Left hindlimb (tissue), 1 donor: ENCODE measurements around the gene AADAT.
"Not testable (repeated sequence)": the region's sequence is repeated elsewhere in the genome, so short reads cannot be mapped to it uniquely, and the experiment has no call there.

Experiments used
- DNase-seq: peaks from one replicate; pipeline ENCODE4 v3.0.0-alpha.2; 2018

Gene AADAT

DNA sequence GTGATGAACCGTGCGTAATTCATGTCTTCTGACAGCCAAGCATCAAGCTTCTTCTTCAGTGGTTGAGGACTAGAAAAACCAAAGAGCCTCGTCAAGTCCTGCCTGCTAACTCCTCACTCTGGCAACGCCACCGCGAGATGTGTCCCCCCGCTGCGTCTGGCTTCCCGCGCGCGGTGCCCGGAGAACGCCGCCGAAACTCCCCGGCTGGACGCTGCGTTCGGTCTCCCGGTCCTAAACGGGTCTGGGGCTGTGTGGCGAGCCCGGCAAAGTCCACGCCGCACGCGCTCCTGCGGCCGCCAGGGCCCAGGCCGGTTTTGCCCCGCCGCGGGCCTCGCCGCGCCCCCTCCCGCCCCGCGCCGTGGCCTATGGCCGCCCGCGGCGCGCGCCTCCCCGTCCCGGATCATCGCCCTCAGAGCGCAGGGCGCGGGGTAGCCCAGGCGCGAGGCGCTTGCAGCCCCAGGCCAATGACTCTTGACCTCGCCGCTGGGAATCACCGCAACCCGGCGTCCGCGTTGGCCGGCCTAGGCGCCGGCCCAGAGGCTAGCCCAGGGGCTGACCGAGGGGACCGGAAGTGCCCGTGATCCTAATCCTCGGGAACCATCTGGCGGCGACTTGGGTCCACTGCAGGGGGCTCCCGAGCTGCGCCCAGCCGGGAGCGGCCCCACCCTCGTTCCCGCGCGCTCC, at the start of gene AADAT:
TSS of gene AADAT (minus strand) at position 289 of the 684 bp plus-strand sequence. CDS start at position 23, 266 bp downstream.
- peak; percentile 89 for DNase-seq

GRCh38 chr4:170138580-170139194, 48.9 kb upstream of the AADAT start:
- DNase-seq = peak; percentile 60

- no peak for DNase-seq
Measured at GRCh38 chr4:170137927-170138326, 48.2 kb upstream of the AADAT start.

- no peak for DNase-seq
Measured at GRCh38 chr4:170137466-170137865, 47.7 kb upstream of the AADAT start.

GRCh38 chr4:170134821-170135220, 45.1 kb upstream of the AADAT start:
- no peak for DNase-seq

DNA sequence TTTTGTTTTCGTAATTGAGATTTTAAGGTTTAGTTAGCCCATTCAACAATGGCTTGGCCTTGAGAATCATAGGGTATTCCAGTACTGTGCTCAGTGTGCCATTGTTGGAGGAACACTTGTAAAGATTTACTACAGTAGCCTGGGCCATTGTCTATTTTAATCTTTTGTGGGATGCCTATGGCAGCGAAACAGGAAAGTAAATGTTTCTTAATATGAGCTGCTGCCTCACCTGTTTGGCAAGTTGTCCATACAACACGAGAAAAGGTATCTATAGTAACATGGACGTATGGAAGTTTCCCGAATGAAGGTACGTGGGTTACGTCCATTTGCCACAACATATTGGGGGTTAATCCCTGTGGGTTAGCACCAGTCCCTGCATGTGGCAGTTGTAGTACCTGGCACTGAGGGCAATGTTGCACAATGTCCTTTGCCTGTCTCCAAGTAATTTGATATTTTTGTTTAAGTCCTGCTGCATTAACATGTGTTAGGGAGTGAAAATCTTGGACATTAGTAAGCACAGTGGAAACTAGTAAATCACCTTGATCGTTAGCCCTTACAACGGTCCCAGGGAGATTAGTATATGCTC, 38.6 kb upstream of the AADAT start:
- no peak for DNase-seq

- DNase-seq = no peak
Measured at GRCh38 chr4:170127758-170128157, 38.0 kb upstream of the AADAT start.

- DNase-seq = no peak
Measured at GRCh38 chr4:170124406-170124805, 34.6 kb upstream of the AADAT start.

GRCh38 chr4:170122252-170122651, 32.5 kb upstream of the AADAT start:
- no peak for DNase-seq

DNA sequence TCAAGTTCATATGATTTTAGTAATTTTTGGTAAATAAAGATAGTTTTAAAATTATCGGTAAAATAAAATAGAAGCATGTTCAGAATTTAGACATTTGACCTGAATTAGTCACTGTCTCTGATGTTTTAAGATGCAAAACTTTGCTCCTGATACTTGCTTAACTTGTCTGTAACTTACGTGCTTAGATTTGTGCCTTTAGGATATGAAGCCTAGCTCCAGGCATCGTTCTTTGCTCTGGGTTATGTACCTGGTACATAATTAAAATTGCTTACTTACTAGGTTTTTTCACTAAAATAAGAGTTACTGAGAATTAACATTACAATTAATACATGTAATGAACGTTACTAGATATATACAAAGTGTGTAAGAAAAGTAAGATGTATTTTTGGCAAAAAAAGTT, 24.9 kb upstream of the AADAT start:
- DNase-seq = no peak

- DNase-seq = not testable (repeated sequence)
Measured at GRCh38 chr4:170114183-170114582, 24.4 kb upstream of the AADAT start.

DNA sequence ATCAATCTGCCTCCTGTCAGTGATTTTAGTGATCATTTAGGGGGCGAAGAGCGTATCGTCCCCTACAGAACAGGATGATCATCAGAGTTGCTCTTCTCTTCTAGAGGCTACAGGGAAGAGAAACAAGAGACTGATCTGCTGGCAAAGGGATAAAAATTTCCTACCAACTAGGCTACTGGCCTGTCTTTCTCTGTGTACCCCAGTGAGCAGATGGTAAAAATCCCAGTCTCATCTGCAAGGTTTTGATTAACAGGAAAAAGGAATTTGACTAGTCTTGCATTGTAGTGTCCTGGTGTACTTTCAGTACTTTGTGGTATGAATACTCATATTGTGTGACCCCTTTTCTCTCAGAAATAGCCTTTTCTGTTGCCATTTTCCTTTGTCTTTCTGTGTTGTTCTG, 21.8 kb upstream of the AADAT start:
- no peak for DNase-seq

DNA sequence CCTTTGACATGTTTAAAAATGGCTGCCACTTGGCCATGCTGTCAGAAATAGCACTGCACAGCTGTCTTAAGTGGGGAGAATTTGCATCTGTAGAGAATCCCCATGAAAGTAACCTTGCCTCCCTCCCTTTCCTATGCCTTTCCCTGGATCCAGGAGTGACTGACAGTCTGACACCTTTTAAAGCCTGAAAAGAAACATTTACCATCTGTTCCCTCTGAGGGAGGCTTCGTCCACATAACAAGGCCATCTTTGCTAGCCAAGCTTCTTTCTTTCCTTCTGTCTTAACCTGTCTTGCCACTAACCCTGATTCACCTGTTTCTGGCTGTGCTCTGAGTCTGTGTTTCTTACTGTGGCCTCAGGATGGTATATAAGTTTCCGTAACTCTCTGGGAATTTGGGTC, 21.3 kb upstream of the AADAT start:
- no peak for DNase-seq

GRCh38 chr4:170110285-170110672, 20.5 kb upstream of the AADAT start:
- no peak for DNase-seq

GRCh38 chr4:170109586-170110284, 20.0 kb upstream of the AADAT start:
- no peak for DNase-seq

GRCh38 chr4:170106900-170107299, 17.1 kb upstream of the AADAT start:
- DNase-seq = no peak

- DNase-seq = no peak
Measured at GRCh38 chr4:170102426-170102825, 12.7 kb upstream of the AADAT start.

DNA sequence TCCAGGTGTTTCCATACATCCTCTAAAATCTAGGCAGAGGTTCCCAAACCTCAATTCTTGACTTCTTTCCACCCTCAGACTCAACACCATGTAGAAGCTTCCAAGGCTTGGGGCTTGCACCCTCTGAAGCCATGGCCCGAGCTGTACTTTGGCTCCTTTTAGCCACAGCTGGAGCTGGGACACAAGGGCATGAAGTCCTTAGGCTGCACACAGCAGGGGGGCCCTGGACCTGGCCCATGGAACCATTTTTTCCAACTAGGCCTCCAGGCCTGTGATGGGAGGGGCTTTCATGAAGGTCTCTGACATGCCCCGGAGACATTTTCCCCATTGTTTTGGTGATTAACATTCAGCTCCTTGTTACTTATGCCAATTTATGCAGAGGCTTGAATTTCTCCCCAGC, 8.4 kb upstream of the AADAT start:
- not testable (repeated sequence) for DNase-seq

DNA sequence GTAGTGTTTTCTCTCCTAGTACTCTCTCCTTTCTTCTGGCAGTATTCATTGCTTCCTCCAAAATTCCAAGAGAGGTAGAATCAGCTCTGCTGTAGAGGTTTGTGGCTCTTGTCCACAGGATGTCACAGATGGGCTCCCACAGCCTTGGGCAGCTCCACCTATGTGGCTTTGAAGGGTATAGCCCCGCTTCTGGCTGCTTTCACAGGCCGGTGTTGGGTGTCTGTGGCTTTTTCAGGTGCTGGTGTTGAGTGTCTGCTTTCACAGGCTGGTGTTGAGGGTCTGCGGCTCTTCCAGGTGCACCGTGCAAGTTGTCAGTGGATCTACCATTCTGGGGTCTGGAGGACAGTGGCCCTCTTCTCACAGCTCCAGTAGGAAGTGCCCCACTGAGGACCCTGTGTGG, 7.9 kb upstream of the AADAT start:
- DNase-seq = no peak

DNA sequence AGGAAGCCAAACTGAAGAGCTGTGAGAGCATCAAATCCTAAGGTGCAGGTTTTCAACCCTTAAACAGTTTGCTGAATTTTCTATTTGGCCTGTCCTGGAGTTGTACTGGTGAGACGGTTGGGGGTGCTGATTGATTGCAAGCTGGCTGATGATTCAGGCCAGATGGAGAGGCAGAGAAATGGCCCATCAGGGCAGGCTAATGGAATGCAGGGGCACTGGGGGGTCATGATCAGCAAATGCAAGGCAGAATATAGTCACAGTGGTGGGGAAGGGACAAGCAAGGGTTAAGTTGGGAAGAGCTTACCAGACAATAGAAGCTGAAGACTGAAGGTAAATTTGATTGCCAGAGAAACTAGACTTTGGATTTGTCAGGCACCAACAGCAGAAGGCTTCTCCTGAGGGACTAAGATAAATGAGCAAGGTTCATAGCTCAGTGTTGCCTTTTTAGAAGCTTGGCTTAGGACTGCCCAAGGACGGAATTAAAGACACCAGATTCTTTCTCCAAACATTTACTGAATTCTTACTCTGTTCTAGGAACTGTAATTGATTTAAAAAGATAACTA, 4.3 kb upstream of the AADAT start:
- no peak for DNase-seq

- DNase-seq = no peak
Measured at GRCh38 chr4:170091069-170091696, 1.4 kb upstream of the AADAT start.

- no peak for DNase-seq
Measured at GRCh38 chr4:170090352-170091052, 746 bp upstream of the AADAT start.
